IPS-18c (cell line): ENCODE data around the gene CCDC63.
"Not testable (repeated sequence)": the region's sequence is repeated elsewhere in the genome, so short reads cannot be mapped to it uniquely, and the experiment has no call there.

Source experiments
- H3K4me3 ChIP-seq: 2 replicates; pipeline ENCODE4 v1.7.0; 2013; ENCODE audit warnings: low read depth, mild to moderate bottlenecking, low read length, moderate library complexity; ENCODE audit not compliant: insufficient read depth
- H3K9me3 ChIP-seq: one replicate; pipeline ENCODE4 v1.6.1; 2013; ENCODE audit warnings: mild to moderate bottlenecking, low read length, moderate library complexity; ENCODE audit not compliant: control insufficient read depth, insufficient read depth

Gene CCDC63

DNA sequence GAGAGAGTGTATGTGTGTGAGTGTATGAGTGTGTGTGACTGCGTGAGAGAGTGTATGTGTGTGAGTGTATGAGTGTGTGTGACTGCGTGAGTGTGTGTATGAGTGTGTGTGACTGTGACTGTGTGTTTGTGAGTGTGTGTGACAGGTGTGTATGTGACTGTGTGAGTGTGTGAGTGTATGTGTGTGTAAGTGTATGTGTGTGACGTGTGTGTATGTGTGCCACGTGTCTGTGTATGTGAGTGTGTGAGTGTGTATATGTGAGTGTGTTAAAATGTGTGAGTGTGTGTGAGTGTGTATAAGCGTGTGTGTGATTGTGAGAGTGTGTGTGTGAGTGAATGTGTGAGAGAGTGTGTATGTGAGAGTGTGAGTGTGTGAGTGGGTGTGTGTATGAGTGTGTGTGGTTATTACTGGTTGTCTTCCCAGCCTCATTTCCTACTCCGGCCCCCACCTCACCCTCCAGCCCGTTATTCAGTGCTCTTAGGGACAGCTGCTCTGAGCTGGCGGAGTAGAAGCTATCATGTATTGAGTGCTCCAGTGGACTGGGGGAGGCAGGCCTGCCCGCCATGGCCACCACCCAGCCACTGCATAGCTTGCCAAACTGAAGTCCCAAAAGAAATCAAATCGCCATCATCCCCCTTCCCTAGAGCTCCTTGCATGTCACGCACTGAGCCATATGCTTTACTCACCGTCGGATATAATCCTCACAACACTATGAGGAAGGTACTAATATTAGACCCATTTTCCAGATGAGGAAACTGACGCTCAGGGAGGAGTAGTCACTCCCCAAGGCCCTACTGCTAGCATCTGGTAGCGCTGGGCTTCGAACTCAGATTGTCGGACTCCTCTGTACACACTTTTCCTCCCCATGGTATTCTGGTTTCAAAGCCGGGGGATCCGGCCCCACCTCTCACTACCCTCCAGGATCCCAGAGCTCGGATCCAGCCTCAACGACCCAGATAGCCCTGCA is 83.8 kb downstream of the CCDC63 start:
- Histone ChIP-seq H3K4me3 (no peak overlapping the region), H3K9me3 (no peaks in the 10 kb centered on the region)

DNA sequence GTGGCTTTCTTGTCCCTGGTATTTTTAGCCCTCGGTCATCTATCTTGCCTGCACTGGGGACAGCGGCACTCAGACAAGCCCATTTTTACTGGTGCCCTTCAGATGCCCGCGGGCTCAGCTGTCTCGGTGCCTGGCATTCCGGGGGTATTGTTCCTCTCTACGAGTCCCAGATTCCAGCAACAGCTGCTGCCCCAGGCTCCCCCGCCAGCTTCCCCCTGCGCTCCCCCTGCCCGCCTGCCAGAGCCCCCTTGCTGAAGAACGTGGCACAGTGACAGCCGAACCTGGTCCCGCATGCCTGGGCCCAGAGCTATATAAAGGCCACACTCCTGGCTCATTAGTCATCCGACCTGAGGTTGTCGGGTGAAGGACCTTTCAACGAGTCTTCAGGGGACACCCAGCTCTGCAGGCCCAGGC is 84.5 kb downstream of the CCDC63 start:
- Histone ChIP-seq H3K4me3 (no peak overlapping the region), H3K9me3 (no peaks in the 10 kb centered on the region)

DNA sequence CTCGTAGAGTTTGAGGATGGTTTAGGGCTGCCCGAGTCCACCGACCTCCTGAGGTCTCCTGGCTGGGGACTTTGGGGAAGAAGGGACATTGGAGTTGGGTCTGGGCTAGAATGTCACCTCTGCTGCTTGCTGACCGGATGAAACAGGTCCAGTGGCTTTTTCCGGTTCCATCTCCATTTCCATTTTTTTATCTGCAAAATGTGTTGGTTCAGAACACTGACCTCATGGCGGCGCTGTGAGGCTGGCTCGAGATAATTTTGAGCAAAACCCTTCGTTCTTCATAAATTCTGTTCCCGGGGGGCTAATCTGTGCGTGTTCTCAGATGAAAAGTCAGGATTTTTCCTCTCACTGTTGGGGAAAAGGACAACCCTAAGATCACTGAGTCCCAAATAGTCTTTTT is 85.3 kb downstream of the CCDC63 start:
- no peak overlapping the region for H3K4me3 ChIP-seq
- H3K9me3 ChIP-seq, result no peaks in the 10 kb centered on the region

- Histone ChIP-seq H3K9me3 (no peaks in the 10 kb centered on the region), H3K4me3 (no peak overlapping the region)
These were observed 86.7 kb downstream of the CCDC63 start for GRCh38 chr12:110933326-110933974.

GRCh38 chr12:110934093-110934852 is 87.5 kb downstream of the CCDC63 start:
- H3K4me3 ChIP-seq, result no peak overlapping the region
- no peaks in the 10 kb centered on the region for H3K9me3 ChIP-seq

GRCh38 chr12:110935588-110935987 is 88.8 kb downstream of the CCDC63 start:
- Histone ChIP-seq H3K4me3 (no peak overlapping the region), H3K9me3 (no peaks in the 10 kb centered on the region)

GRCh38 chr12:110936367-110937103 is 89.7 kb downstream of the CCDC63 start:
- Histone ChIP-seq H3K9me3 (no peaks in the 10 kb centered on the region), H3K4me3 (no peak overlapping the region)

DNA sequence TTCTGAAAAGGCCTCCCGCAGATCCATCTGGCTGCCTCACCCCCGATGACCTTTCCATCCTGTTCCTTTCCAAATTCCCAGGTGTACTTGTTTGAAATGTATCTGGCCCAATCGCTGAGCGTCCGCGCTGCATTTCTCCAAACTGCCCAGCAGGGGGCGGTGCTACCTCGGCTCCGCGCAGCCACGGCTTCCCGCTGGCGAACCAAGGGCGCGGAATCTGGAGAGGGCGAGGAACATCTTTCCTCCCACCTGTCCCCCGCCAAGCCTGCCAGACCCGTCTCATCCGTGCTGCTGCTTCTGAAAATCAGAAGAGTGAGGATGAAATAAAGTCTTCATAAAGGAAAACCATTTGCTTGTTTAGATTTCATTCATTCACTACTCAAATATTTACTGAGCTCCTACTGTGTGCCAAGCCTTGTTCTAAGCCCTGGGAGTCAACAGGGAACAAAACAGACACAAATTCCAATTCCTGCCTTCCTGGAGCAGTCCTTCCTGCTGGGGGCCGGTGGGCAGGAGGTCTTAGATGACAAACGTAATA is 90.4 kb downstream of the CCDC63 start:
- H3K9me3 ChIP-seq, result no peaks in the 10 kb centered on the region
- H3K4me3 ChIP-seq, result no peak overlapping the region; the same call in 1 of the 2 replicates

DNA sequence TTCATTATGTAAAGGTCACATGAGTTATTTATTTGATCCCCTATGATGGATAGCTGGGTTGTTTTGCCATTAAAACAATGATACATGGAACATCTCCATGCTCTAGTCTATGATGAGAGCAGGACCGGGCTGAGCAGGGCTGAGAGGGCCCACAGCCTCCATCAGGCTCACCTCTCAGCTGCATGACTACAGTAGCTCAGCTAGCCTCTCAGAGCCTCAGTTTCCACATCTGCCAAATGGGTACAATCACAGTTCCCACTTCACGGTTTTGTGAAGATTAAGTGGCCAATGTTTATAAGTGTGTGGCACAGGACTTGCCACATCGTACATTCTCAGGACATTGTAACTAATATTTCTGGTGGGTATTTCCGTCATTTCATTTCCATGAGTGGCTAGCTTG is 93.5 kb downstream of the CCDC63 start:
- no peak overlapping the region for H3K4me3 ChIP-seq
- H3K9me3 ChIP-seq, result no peaks in the 10 kb centered on the region

DNA sequence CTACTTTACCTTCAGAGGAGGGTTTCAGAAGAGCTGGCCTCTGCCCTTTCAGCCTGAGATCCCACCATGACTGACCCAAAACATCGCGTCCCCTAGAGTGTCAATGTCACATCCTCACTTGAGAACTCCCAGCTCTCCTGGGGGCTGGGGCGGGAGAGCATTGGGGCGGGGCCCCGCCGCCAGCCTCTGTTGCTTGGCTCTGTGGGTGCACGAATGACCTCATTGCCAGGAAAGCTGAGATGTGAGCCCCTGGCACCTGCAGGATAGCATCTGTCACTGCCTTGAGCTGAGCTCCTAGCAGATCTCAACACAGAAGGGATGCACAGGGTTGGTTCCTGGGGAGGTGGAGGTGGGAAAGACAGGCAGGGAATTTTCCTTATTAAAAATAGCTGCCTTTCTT is 94.1 kb downstream of the CCDC63 start:
- Histone ChIP-seq H3K9me3 (peaks cover 2% of the 10 kb centered on the region), H3K4me3 (no peak overlapping the region)

DNA sequence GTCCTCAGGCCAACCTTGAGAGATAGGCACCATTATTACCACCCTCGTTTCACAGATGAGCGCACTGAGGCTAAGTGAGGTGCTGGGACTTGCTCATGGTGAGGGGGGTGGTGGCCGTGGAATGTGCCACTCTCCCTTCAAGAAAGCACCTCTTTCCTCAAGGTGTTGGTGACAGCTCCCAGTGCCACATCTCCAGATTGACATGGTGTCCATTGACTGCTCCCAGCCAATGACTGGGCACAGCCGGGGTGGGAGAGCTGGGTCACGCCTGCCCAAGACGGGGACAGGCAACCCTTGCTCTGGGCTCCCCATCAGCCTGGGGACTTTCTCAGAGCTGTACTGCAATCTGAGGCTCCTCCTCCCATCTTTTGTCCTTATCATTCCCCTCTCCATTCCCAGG is 94.6 kb downstream of the CCDC63 start:
- Histone ChIP-seq H3K9me3 (peaks cover 2% of the 10 kb centered on the region), H3K4me3 (no peak overlapping the region)

GRCh38 chr12:110943373-110943772 is 96.6 kb downstream of the CCDC63 start:
- Histone ChIP-seq H3K4me3 (no peak overlapping the region), H3K9me3 (peaks cover 2% of the 10 kb centered on the region)

GRCh38 chr12:110948041-110948440 is 101.3 kb downstream of the CCDC63 start:
- peaks cover 2% of the 10 kb centered on the region for H3K9me3 ChIP-seq
- H3K4me3 ChIP-seq, result no peak overlapping the region

DNA sequence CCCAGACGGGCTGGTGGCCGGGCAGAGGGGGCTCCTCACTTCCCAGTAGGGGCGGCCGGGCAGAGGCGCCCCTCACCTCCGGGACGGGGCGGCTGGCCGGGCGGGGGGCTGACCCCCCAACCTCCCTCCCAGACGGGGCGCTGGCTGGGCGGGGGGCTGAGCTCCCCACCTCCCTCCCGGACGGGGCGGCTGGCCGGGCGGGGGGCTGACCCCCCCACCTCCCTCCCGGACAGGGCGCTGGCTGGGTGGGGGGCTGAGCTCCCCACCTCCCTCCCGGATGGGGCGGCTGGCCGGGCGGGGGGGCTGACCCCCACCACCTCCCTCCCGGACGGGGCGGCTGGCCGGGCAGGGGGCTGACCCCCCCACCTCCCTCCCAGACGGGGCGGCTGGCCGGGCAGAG is 103.7 kb downstream of the CCDC63 start:
- H3K4me3 ChIP-seq, H3K9me3 ChIP-seq: not testable (repeated sequence)

DNA sequence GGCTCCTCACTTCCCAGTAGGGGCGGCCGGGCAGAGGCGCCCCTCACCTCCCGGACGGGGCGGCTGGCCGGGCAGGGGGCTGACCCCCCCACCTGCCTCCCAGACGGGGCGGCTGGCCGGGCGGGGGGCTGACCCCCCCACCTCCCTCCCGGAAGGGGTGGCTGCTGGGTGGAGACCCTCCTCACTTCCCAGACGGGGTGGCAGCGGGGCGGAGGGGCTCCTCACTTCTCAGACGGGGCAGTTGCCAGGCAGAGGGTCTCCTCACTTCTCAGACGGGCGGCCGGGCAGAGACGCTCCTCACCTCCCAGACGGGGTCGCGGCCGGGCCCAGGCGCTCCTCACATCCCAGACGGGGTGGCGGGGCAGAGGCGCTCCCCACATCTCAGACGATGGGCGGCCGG is 104.1 kb downstream of the CCDC63 start:
- H3K4me3 ChIP-seq, H3K9me3 ChIP-seq: not testable (repeated sequence)
